ENCODE results near the gene INVS. TPM values are rescaled to one million over a fixed set of nuclear protein-coding genes. Genes with fewer than 3 reads are reported as not detected.
"Not testable (repeated sequence)": the region's sequence is repeated elsewhere in the genome, so short reads cannot be mapped to it uniquely, and the experiment has no call there.

INVS gene
- total RNA-seq, 1 experiment from 2014 or later: 21.1 TPM

- Histone ChIP-seq H3K9me2 (ENCODE audit: insufficient read depth) (no peaks in the 10 kb centered on the region), H3K4me1 (ENCODE audit: control insufficient read depth in 1 of 2, insufficient read depth in 2 of 2, low read length in 2 of 2) (no peaks in the 10 kb centered on the region), H3K79me2 (ENCODE audit: insufficient read depth, low read length) (peaks cover 81% of the 10 kb centered on the region), H3K27ac (ENCODE audit: low read depth, low read length) (no peak overlapping the region), H4K20me1 (ENCODE audit: insufficient read depth) (peaks cover 18% of the 10 kb centered on the region; the same call in 1 of the 2 replicates), H3K4me2 (ENCODE audit: low read length) (no peak overlapping the region), H3K9me3 (ENCODE audit: control insufficient read depth in 1 of 2, insufficient read depth in 1 of 2, low read depth in 1 of 2, low read length in 2 of 2) (no peaks in the 10 kb centered on the region), H3K4me3 (replicated peaks in 1 of 2; ENCODE audit: low read depth in 1 of 2, low read length in 2 of 2) (no peak overlapping the region), H3K36me3 (ENCODE audit: control insufficient read depth in 1 of 2, insufficient read depth in 2 of 2, low read length in 2 of 2) (peaks cover 47% of the 10 kb centered on the region in 2 experiments), H3K27me3 (ENCODE audit: insufficient read depth, low read length) (no peaks in the 10 kb centered on the region), H2AFZ (ENCODE audit: low read depth, low read length, poor library complexity, severe bottlenecking) (no peak overlapping the region), H3K9ac (ENCODE audit: low read length) (no peak overlapping the region)
- DNase-seq (ENCODE audit: low read depth, low spot score): peak; percentile 27
- no peak for ATAC-seq
- no TSS peak for BruUV-seq (replicated peaks)
- intact Hi-C loops (cut with micrococcal nuclease): loop anchor here (2.0 to 5.0 kb wide), 4 partner anchors 273 to 1057 kb away; no protein-coding TSS in a partner anchor
- CTCF ChIA-PET: interaction anchor here (0.6 to 2.7 kb wide), 26 partner anchors 9 to 1162 kb away, joined by 3 to 17 read pairs (median 4); partner anchors contain the start of genes TEX10 and TMEFF1
- RAD21 ChIA-PET (ENCODE audit: low non-redundant PET in 1 of 2, low total read pairs in 2 of 2, uncharacterized antibody in 2 of 2, unreplicated experiment in 2 of 2): no interaction called here
- POLR2A ChIA-PET: interaction anchor here (1.4 kb wide), 1 partner anchor 28 kb away, joined by 3 read pairs; the partner anchor contains the start of gene TEX10
- TF ChIP-seq RAD21 (IDR thresholded peaks at IDR 0.05; ENCODE audit: low read depth): peak; percentile 37
- no peak for TF ChIP-seq CBX3 (IDR thresholded peaks at IDR 0.05; ENCODE audit: low read depth)
- TF ChIP-seq, protein P1, sequence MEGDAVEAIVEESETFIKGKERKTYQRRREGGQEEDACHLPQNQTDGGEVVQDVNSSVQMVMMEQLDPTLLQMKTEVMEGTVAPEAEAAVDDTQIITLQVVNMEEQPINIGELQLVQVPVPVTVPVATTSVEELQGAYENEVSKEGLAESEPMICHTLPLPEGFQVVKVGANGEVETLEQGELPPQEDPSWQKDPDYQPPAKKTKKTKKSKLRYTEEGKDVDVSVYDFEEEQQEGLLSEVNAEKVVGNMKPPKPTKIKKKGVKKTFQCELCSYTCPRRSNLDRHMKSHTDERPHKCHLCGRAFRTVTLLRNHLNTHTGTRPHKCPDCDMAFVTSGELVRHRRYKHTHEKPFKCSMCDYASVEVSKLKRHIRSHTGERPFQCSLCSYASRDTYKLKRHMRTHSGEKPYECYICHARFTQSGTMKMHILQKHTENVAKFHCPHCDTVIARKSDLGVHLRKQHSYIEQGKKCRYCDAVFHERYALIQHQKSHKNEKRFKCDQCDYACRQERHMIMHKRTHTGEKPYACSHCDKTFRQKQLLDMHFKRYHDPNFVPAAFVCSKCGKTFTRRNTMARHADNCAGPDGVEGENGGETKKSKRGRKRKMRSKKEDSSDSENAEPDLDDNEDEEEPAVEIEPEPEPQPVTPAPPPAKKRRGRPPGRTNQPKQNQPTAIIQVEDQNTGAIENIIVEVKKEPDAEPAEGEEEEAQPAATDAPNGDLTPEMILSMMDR (IDR thresholded peaks at IDR 0.05 in 2 of 3, conservative IDR thresholded peaks at IDR 0.05 in 1 of 3; ENCODE audit: borderline replicate concordance in 1 of 3, insufficient read depth in 1 of 3, low read depth in 2 of 3, low read length in 2 of 3): peak; percentile 28 to 62 (median 36); a peak in 4 of 6 replicates
- TF ChIP-seq TCF7L2 (IDR thresholded peaks at IDR 0.05; ENCODE audit: borderline replicate concordance, extremely low read depth, insufficient read depth, insufficient read length): no peak
These were observed 225.7 kb downstream of the INVS start for GRCh38 chr9:100324594-100325200.

GRCh38 chr9:100338736-100339135 lies 239.7 kb downstream of the INVS start:
- H3K27ac ChIP-seq (ENCODE audit: low read depth, low read length); H3K9me2 ChIP-seq (ENCODE audit: insufficient read depth); H2AFZ ChIP-seq (ENCODE audit: low read depth, low read length, poor library complexity, severe bottlenecking); H3K9ac ChIP-seq (ENCODE audit: low read length); ATAC-seq; RAD21 ChIA-PET (ENCODE audit: low non-redundant PET in 1 of 2, low total read pairs in 2 of 2, uncharacterized antibody in 2 of 2, unreplicated experiment in 2 of 2); H3K9me3 ChIP-seq (ENCODE audit: control insufficient read depth in 1 of 2, insufficient read depth in 1 of 2, low read depth in 1 of 2, low read length in 2 of 2); H3K4me1 ChIP-seq (ENCODE audit: control insufficient read depth in 1 of 2, insufficient read depth in 2 of 2, low read length in 2 of 2); intact Hi-C loops (cut with micrococcal nuclease); POLR2A ChIA-PET; DNase-seq (ENCODE audit: low read depth, low spot score); H3K27me3 ChIP-seq (ENCODE audit: insufficient read depth, low read length); H3K4me3 ChIP-seq (replicated peaks in 1 of 2; ENCODE audit: low read depth in 1 of 2, low read length in 2 of 2); H3K4me2 ChIP-seq (ENCODE audit: low read length); BruUV-seq (replicated peaks): not testable (repeated sequence)
- CTCF ChIA-PET: interaction anchor here (1.6 to 2.1 kb wide), 2 partner anchors 14 kb away, joined by 4 to 17 read pairs; no protein-coding TSS in a partner anchor
- H3K36me3 ChIP-seq (ENCODE audit: control insufficient read depth in 1 of 2, insufficient read depth in 2 of 2, low read length in 2 of 2): peaks cover 5 to 12% of the 10 kb centered on the region in 2 experiments
- peaks cover 85% of the 10 kb centered on the region for H3K79me2 ChIP-seq (ENCODE audit: insufficient read depth, low read length)
- H4K20me1 ChIP-seq (ENCODE audit: insufficient read depth): peaks cover 18% of the 10 kb centered on the region

Data from HCT116 (cell line).